Measurements from ENCODE around the gene ZNF280B.

DNA sequence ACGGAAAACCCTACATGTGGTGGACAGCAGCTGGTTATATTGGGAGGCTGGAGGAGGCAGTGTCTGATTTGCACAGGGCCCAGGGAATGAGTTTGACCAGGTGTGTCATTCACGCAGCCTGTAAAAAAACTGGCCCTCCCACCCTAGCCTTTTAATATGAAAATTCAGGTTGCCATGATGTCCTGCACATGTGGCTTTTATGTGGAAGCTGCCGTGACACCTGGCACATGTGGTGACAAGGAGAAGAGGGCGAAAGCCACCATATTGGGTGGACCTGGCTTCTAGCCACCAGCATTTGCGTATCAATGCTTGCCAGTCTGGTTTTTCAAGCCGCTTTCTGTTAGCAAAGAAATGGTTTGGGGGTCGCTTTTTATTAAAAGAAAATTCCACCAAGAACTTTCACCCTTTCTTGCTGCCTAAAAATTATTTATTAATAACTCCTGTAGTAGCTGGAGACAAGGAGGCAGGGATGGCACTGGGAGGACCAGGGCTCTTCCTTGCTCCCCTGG is 43.4 kb downstream of the ZNF280B start:
- no peak for TF ChIP-seq POLR2A (IDR thresholded peaks at IDR 0.05)
- TF ChIP-seq, protein P1, sequence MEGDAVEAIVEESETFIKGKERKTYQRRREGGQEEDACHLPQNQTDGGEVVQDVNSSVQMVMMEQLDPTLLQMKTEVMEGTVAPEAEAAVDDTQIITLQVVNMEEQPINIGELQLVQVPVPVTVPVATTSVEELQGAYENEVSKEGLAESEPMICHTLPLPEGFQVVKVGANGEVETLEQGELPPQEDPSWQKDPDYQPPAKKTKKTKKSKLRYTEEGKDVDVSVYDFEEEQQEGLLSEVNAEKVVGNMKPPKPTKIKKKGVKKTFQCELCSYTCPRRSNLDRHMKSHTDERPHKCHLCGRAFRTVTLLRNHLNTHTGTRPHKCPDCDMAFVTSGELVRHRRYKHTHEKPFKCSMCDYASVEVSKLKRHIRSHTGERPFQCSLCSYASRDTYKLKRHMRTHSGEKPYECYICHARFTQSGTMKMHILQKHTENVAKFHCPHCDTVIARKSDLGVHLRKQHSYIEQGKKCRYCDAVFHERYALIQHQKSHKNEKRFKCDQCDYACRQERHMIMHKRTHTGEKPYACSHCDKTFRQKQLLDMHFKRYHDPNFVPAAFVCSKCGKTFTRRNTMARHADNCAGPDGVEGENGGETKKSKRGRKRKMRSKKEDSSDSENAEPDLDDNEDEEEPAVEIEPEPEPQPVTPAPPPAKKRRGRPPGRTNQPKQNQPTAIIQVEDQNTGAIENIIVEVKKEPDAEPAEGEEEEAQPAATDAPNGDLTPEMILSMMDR (IDR thresholded peaks at IDR 0.05) = no peak
